Fibroblast of lung (primary cell): ENCODE measurements around the gene C1QL2.

Experiments used
- CTCF ChIP-seq, 2 donors: IDR thresholded peaks in 1 of 2; conservative IDR thresholded peaks in 1 of 2; 1 replicate in 1 of 2; 2 replicates in 1 of 2; pipeline ENCODE4 v1.5.1; 2011 to 2012; ENCODE audit warnings: low read length in 2 of 2, control low read depth in 1 of 2, inconsistent platforms in 1 of 2, low read depth in 1 of 2, mild to moderate bottlenecking in 1 of 2
- EZH2 ChIP-seq: IDR thresholded peaks from 2 replicates; pipeline ENCODE4 v1.5.1; 2012; ENCODE audit warnings: low read length, control low read depth, mild to moderate bottlenecking; ENCODE audit errors: missing control alignments

- TF ChIP-seq EZH2: no peak
- TF ChIP-seq CTCF (conservative IDR thresholded peaks at IDR 0.05 in 1 of 2, IDR thresholded peaks at IDR 0.05 in 1 of 2; ENCODE audit: low read depth in 1 of 2, low read length in 2 of 2): no peak
Measured at GRCh38 chr2:119142824-119143223, 15.7 kb downstream of the C1QL2 start.
